ENCODE results near the gene CRYL1. TPM values are rescaled to one million over a fixed set of nuclear protein-coding genes. Genes with fewer than 3 reads are reported as not detected.

CRYL1 gene
- polyA plus RNA-seq, 1 of the 3 experiments (the other 2 are of a cell fraction): 34.8 TPM

GRCh38 chr13:20378721-20379120, 146.9 kb downstream of the CRYL1 start:
- H3K36me3 ChIP-seq (replicated peaks in 1 of 2; ENCODE audit: control insufficient read depth in 1 of 2, insufficient read depth in 2 of 2, low read length in 1 of 2): no peaks in the 10 kb centered on the region
- H2AFZ ChIP-seq (ENCODE audit: low read depth): no peak overlapping the region
- H3F3A ChIP-seq (replicated peaks; ENCODE audit: insufficient read depth): no peaks in the 10 kb centered on the region
- WGBS (ENCODE audit: low lambda C conversion rate): 23% methylated on average over 5 of the region's 6 CpGs
- no peak overlapping the region for H3K4me2 ChIP-seq
- H4K20me1 ChIP-seq (ENCODE audit: insufficient read depth): no peaks in the 10 kb centered on the region
- ChIA-PET CTCF (interaction anchor here (1.0 kb wide), 1 partner anchor 9 kb away, joined by 3 read pairs; no protein-coding TSS in a partner anchor), POLR2A (no interaction called here)
- H3K27ac ChIP-seq (ENCODE audit: low read depth in 2 of 2, low read length in 1 of 2): no peak overlapping the region
- peaks cover 10% of the 10 kb centered on the region; the same call in 1 of the 2 replicates for H3K27me3 ChIP-seq (ENCODE audit: insufficient read depth)
- DNase-seq: no peak
- no peaks in the 10 kb centered on the region for H3K9me2 ChIP-seq
- H3K9me3 ChIP-seq: no peaks in the 10 kb centered on the region
- H3K4me3 ChIP-seq (ENCODE audit: low read depth in 2 of 2, low read length in 1 of 2): no peak overlapping the region
- TF ChIP-seq USF1 (IDR thresholded peaks at IDR 0.05; ENCODE audit: borderline replicate concordance, low read depth) (no peak), SMC3 (IDR thresholded peaks at IDR 0.05; ENCODE audit: low read depth, low read length) (no peak), CHD2 (IDR thresholded peaks at IDR 0.05; ENCODE audit: low read length, partially characterized antibody) (no peak), RFX5 (IDR thresholded peaks at IDR 0.05; ENCODE audit: low read length) (no peak), FOSL2 (IDR thresholded peaks at IDR 0.05; ENCODE audit: borderline replicate concordance, low read depth) (no peak), RAD21 (IDR thresholded peaks at IDR 0.05; ENCODE audit: low read length) (no peak), JUND (IDR thresholded peaks at IDR 0.05) (no peak), EZH2phosphoT487 (IDR thresholded peaks at IDR 0.05; ENCODE audit: borderline replicate concordance, low read depth) (no peak), TEAD4 (IDR thresholded peaks at IDR 0.05; ENCODE audit: borderline replicate concordance, insufficient read depth) (no peak), ZBTB33 (IDR thresholded peaks at IDR 0.05; ENCODE audit: borderline replicate concordance, low read depth) (no peak), SIN3A (IDR thresholded peaks at IDR 0.05; ENCODE audit: borderline replicate concordance, low read depth, low read length) (no peak), RCOR1 (IDR thresholded peaks at IDR 0.05; ENCODE audit: low read length) (no peak), NRF1 (IDR thresholded peaks at IDR 0.05; ENCODE audit: low read depth, low read length) (no peak), REST (IDR thresholded peaks at IDR 0.05; ENCODE audit: low read depth, low read length) (no peak), USF2 (IDR thresholded peaks at IDR 0.05; ENCODE audit: borderline replicate concordance, low read depth, low read length) (no peak), FOXM1 (IDR thresholded peaks at IDR 0.05; ENCODE audit: low read depth) (no peak)
- H3K9ac ChIP-seq: no peak overlapping the region
- no peaks in the 10 kb centered on the region for H3K4me1 ChIP-seq (ENCODE audit: control insufficient read depth in 1 of 2, insufficient read depth in 2 of 2, low read depth in 1 of 2, low read length in 1 of 2)
- no peaks in the 10 kb centered on the region for H3K79me2 ChIP-seq (ENCODE audit: insufficient read depth)

All from SK-N-SH (cell line).